ENCODE measurements around the gene CDK19. TPM values are rescaled to one million over a fixed set of nuclear protein-coding genes. Genes with fewer than 3 reads are reported as not detected.

CDK19 gene
- total RNA-seq, 2 donors from 2014 or later = 8.7 to 14.3 TPM

DNA sequence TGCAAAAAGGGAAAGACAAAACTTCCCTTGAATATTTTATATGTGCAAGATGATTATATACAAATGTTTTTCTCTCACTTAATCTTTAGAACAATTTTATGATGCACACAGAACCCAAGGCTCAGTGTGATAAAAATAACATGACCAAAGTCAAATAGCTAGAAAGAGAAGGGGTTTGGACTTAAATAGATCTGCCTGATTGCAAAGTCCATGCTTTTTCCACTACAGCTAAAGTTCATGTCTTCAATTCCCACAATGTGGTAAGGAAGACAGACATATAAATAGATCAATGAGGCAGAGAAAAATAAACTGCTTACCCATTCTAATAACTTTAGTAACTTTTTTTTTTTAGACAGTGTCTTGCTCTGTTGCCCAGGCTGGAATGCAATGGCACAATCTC lies 143.8 kb downstream of the CDK19 start:
- no peaks in the 10 kb centered on the region for H3K9me3 ChIP-seq
- DNase-seq (ENCODE audit: low spot score) = no peak
- no peaks in the 10 kb centered on the region for H3K27me3 ChIP-seq (replicated peaks; ENCODE audit: insufficient read depth)
- no peak overlapping the region for H3K27ac ChIP-seq
- TF ChIP-seq, protein P1, sequence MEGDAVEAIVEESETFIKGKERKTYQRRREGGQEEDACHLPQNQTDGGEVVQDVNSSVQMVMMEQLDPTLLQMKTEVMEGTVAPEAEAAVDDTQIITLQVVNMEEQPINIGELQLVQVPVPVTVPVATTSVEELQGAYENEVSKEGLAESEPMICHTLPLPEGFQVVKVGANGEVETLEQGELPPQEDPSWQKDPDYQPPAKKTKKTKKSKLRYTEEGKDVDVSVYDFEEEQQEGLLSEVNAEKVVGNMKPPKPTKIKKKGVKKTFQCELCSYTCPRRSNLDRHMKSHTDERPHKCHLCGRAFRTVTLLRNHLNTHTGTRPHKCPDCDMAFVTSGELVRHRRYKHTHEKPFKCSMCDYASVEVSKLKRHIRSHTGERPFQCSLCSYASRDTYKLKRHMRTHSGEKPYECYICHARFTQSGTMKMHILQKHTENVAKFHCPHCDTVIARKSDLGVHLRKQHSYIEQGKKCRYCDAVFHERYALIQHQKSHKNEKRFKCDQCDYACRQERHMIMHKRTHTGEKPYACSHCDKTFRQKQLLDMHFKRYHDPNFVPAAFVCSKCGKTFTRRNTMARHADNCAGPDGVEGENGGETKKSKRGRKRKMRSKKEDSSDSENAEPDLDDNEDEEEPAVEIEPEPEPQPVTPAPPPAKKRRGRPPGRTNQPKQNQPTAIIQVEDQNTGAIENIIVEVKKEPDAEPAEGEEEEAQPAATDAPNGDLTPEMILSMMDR (IDR thresholded peaks at IDR 0.05) = no peak
- no peaks in the 10 kb centered on the region for H3K36me3 ChIP-seq
- no peak overlapping the region for H3K4me3 ChIP-seq
- H3K4me1 ChIP-seq (ENCODE audit: control insufficient read depth in 1 of 2, low read depth in 2 of 2) = no peaks in the 10 kb centered on the region
- ATAC-seq (ENCODE audit: insufficient number of reproducible peaks, low FRiP score, low read depth) = no peak

DNA sequence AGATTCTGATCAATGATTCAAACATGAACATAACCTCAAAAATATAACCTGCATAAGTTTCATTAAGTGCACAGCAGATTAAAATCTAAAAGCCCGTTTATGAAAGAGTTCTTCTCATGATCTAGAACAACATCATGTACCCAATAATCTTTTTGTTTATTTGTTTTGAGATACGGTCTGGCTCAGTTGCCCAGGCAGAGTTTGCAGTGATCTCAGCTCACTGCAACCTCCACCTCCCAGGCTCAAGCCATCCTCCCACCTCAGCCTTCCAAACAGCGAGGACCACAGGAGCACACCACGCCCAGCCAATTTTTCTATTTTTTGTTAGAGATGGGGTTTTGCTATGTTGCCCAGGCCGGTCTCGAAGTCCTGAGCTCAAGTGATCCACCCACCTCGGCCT lies 149.7 kb downstream of the CDK19 start:
- Histone ChIP-seq H3K27ac (no peak overlapping the region), H3K4me1 (ENCODE audit: control insufficient read depth in 1 of 2, low read depth in 2 of 2) (peaks cover 7 to 8% of the 10 kb centered on the region in 2 donors), H3K36me3 (no peaks in the 10 kb centered on the region), H3K9me3 (no peaks in the 10 kb centered on the region), H3K27me3 (replicated peaks; ENCODE audit: insufficient read depth) (no peaks in the 10 kb centered on the region), H3K4me3 (no peak overlapping the region)
- ATAC-seq (ENCODE audit: insufficient number of reproducible peaks, low FRiP score, low read depth) (no peak), DNase-seq (ENCODE audit: low spot score) (no peak)
- TF ChIP-seq, protein P1 (IDR thresholded peaks at IDR 0.05) = no peak

DNA sequence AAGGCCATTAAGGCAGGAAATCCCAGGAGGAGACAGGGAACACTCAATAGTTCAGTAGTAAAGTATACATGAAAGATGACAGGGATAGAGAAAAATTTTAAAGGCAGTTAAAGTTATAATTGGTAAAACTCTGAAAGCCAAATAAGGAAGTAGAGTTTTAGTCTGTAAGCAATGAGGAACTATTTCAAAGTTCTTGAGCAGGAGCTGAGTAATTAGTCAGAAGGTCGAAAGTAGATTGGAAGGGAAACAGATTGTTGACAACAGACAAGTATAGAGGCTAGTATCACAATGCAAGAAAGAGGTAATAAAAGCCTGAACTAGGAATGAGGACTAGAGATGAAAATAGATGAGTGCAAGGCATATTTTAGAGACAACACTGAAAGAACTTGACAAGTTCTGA lies 150.3 kb downstream of the CDK19 start:
- ATAC-seq (ENCODE audit: insufficient number of reproducible peaks, low FRiP score, low read depth) (no peak), DNase-seq (ENCODE audit: low spot score) (no peak)
- no peak overlapping the region for H3K27ac ChIP-seq
- no peak overlapping the region for H3K4me3 ChIP-seq
- peaks cover 7 to 8% of the 10 kb centered on the region in 2 donors for H3K4me1 ChIP-seq (ENCODE audit: control insufficient read depth in 1 of 2, low read depth in 2 of 2)
- H3K27me3 ChIP-seq (replicated peaks; ENCODE audit: insufficient read depth) = no peaks in the 10 kb centered on the region
- H3K9me3 ChIP-seq = no peaks in the 10 kb centered on the region
- no peaks in the 10 kb centered on the region for H3K36me3 ChIP-seq
- TF ChIP-seq, protein P1 (IDR thresholded peaks at IDR 0.05) = no peak

DNA sequence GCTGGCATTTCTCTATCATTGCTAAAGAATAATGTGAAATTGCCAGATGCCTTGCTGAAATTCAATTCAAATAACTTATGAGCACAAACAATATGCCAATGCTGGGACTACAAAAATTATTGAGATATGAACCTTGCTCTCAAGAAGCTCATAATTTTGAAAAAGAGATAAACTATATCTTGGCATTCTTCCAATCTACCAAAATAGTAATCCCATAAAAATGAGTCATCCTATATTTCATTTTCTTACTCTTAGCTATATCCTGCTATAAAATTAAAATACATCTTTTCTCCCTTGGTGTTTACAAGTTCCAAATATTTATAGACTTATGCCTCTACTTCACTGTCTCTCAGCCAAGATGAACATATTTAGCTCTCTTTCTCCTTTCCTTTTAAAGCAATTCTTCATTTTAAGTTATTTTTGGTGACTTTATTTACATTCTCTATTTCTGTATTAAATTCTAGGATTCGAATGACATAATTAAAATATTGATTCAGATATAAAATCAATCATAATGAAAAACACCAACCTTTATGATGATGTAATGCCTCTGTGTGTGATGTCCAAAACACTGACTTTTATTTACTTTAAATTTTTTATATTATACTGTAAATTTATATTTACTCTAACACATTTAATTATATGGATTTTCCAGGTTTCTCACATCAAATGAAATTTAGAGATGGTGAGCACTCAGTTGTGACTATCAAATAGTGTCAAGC lies 152.6 kb downstream of the CDK19 start:
- TF ChIP-seq, protein P1 (IDR thresholded peaks at IDR 0.05) = no peak
- ATAC-seq (ENCODE audit: insufficient number of reproducible peaks, low FRiP score, low read depth) (no peak), DNase-seq (ENCODE audit: low spot score) (no peak)
- no peaks in the 10 kb centered on the region for H3K36me3 ChIP-seq
- no peak overlapping the region for H3K4me3 ChIP-seq
- peaks cover 7 to 8% of the 10 kb centered on the region in 2 donors for H3K4me1 ChIP-seq (ENCODE audit: control insufficient read depth in 1 of 2, low read depth in 2 of 2)
- H3K27me3 ChIP-seq (replicated peaks; ENCODE audit: insufficient read depth) = no peaks in the 10 kb centered on the region
- no peak overlapping the region for H3K27ac ChIP-seq
- H3K9me3 ChIP-seq = no peaks in the 10 kb centered on the region

DNA sequence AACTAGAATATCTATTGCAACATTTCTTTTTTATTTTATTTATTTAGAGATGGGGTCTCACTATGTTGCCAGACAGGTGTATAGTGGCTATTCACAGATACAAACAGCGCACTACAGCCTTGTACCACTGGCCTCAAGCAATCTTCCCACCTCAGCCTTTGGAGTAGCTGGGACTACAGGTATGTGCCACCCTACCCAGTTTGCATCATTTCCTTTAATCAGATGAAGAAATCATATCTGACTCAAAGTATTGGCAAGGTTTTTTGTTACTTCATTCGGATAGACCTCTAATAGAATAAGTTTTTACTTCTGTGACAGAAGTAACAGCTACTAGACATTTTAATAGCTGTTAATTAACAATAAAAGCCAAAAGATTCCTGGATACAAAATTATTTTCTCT lies 153.9 kb downstream of the CDK19 start:
- Histone ChIP-seq H3K27me3 (replicated peaks; ENCODE audit: insufficient read depth) (no peaks in the 10 kb centered on the region), H3K36me3 (no peaks in the 10 kb centered on the region), H3K4me1 (ENCODE audit: control insufficient read depth in 1 of 2, low read depth in 2 of 2) (peaks cover 7 to 8% of the 10 kb centered on the region in 2 donors), H3K4me3 (no peak overlapping the region), H3K9me3 (no peaks in the 10 kb centered on the region), H3K27ac (no peak overlapping the region)
- TF ChIP-seq, protein P1 (IDR thresholded peaks at IDR 0.05) = no peak
- DNase-seq (ENCODE audit: low spot score) = no peak
- no peak for ATAC-seq (ENCODE audit: insufficient number of reproducible peaks, low FRiP score, low read depth)
